ENCODE data around the gene H6PD.

Gene H6PD

DNA sequence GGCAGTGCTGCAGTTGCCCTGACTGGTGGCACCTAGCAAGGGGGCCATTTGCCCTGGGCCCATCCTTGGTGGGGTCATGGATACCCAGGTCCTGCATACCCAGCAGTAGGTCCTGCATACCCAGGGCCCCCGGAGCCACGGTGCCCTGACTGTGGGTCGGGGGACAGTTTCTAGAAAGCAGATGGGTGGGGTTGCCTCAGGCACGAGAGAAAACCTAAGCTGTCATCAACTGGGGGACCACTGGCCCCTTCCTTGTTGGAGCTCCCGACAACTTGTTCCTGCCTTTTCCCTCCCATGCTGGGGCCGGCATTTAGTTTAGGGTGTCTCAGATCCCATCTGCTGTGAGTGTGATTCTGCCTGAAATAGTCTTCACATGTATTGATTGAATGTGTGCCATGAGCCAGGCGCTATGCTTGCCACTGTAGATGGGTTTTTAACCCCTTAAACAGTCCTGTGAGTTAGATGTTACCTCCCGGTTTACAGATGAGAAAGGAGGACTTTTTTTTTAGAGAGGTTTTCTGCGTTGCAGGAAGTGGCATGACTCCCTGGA lies 73.7 kb downstream of the H6PD start:
- DNase-seq (ENCODE audit: low read depth in 2 of 2), result no peak
- H3K4me3 ChIP-seq (replicated peaks in 1 of 2; ENCODE audit: low read depth in 2 of 2, low read length in 2 of 2), result no peak overlapping the region
- TF ChIP-seq, protein P1, sequence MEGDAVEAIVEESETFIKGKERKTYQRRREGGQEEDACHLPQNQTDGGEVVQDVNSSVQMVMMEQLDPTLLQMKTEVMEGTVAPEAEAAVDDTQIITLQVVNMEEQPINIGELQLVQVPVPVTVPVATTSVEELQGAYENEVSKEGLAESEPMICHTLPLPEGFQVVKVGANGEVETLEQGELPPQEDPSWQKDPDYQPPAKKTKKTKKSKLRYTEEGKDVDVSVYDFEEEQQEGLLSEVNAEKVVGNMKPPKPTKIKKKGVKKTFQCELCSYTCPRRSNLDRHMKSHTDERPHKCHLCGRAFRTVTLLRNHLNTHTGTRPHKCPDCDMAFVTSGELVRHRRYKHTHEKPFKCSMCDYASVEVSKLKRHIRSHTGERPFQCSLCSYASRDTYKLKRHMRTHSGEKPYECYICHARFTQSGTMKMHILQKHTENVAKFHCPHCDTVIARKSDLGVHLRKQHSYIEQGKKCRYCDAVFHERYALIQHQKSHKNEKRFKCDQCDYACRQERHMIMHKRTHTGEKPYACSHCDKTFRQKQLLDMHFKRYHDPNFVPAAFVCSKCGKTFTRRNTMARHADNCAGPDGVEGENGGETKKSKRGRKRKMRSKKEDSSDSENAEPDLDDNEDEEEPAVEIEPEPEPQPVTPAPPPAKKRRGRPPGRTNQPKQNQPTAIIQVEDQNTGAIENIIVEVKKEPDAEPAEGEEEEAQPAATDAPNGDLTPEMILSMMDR (IDR thresholded peaks at IDR 0.05; ENCODE audit: low read depth, low read length), result no peak

- DNase-seq (ENCODE audit: low read depth in 2 of 2), result no peak
- TF ChIP-seq, protein P1 (IDR thresholded peaks at IDR 0.05; ENCODE audit: low read depth, low read length), result no peak
- H3K4me3 ChIP-seq (replicated peaks in 1 of 2; ENCODE audit: low read depth in 2 of 2, low read length in 2 of 2), result no peak overlapping the region
These were observed 74.5 kb downstream of the H6PD start for GRCh38 chr1:9309080-9309479.

DNA sequence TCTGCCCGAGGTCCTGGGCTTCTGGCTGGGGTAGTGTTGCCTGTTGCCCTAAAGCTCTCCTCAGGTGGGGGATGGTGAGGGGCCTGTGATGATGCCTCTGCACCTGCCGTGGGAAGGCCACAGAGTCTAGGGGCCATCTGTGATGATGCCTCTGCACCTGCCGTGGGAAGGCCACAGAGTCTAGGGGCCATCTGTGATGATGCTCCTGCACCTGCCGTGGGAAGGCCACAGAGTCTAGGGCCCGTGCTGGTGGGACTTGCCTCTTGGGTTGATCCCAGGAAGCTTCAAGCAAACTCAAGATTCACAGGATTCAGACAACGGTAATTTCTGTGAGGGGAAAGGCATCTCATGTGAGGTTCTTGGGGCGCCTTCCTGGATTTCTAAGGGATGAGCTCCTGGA lies 75.4 kb downstream of the H6PD start:
- no peak for DNase-seq (ENCODE audit: low read depth in 2 of 2)
- TF ChIP-seq, protein P1 (IDR thresholded peaks at IDR 0.05; ENCODE audit: low read depth, low read length), result no peak
- H3K4me3 ChIP-seq (replicated peaks in 1 of 2; ENCODE audit: low read depth in 2 of 2, low read length in 2 of 2), result no peak overlapping the region

DNA sequence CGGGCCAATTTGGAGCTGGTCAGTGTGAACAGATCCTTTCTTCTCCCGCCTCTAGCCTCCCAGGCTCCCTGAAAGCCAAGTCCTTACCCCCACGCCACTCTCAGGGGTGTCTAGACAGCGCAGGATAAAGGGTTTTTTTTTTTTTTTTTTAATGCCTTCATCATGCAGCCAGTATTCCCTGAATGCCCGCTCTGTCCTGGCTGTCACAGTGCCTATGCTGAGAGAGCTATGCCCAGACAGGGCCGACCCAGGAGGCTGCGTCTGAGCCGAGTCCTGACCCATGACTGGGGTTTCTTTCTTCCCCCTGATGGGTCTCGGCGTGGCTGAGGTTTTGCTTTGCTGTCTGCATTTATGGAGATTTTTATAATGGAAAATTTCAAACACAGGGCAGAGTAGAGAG lies 76.5 kb downstream of the H6PD start:
- no peak overlapping the region for H3K4me3 ChIP-seq (replicated peaks in 1 of 2; ENCODE audit: low read depth in 2 of 2, low read length in 2 of 2)
- TF ChIP-seq, protein P1 (IDR thresholded peaks at IDR 0.05; ENCODE audit: low read depth, low read length), result no peak
- DNase-seq (ENCODE audit: low read depth in 2 of 2), result no peak

DNA sequence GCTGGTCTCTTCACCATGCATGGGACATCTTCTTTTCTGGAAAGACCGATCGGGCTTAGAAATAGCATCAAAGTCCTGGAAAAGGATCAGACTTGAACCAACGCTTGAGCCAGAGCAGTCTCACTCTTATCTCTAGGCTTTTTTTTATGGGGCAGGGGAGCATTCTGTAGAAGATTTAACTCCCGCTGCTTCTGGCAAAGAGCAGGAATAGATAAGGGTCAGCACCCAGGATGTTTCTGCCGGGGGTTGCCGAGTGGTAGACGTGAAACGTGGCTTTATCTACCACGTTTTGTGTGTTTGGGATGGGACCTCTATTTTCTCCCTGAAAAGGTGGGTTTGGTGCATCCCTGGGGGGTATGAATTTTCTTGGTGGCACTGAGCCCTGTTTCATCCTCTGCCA lies 76.9 kb downstream of the H6PD start:
- H3K4me3 ChIP-seq (replicated peaks in 1 of 2; ENCODE audit: low read depth in 2 of 2, low read length in 2 of 2), result no peak overlapping the region
- TF ChIP-seq, protein P1 (IDR thresholded peaks at IDR 0.05; ENCODE audit: low read depth, low read length), result no peak
- DNase-seq (ENCODE audit: low read depth in 2 of 2), result no peak

DNA sequence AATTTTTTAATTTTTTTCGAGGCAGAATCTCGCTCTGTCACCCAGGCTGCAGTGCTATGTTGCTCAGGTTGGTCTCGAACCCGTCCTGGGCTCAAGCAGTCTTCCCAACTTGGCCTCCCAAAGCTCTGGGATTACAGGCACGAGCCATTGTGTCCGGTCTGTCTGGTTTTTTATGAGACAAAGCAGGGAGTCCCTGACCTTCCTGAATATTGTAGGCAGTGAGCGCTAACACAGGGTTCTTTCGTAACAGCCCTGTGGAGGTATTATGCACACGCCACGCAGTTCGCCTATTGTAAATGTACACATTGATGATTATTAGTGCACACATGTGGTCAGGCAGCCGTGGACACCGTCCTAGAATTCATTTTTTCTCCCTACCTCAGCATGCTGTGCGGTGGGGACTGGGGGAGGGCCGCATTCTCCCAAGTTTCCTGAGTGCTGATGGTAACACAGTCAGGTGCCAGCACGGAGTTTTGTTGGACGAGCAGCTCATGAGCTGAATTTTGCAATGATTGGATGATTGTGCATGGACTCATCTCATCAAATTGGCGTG lies 77.7 kb downstream of the H6PD start:
- no peak for DNase-seq (ENCODE audit: low read depth in 2 of 2)
- no peak overlapping the region for H3K4me3 ChIP-seq (replicated peaks in 1 of 2; ENCODE audit: low read depth in 2 of 2, low read length in 2 of 2)
- TF ChIP-seq, protein P1 (IDR thresholded peaks at IDR 0.05; ENCODE audit: low read depth, low read length), result no peak

GRCh38 chr1:9313576-9313975 lies 79.0 kb downstream of the H6PD start:
- H3K4me3 ChIP-seq (replicated peaks in 1 of 2; ENCODE audit: low read depth in 2 of 2, low read length in 2 of 2), result no peak overlapping the region
- DNase-seq (ENCODE audit: low read depth in 2 of 2), result no peak
- TF ChIP-seq, protein P1 (IDR thresholded peaks at IDR 0.05; ENCODE audit: low read depth, low read length), result no peak

Measured in cardiac fibroblast (primary cell).